GM23338 (cell line): ENCODE results near the gene EIF3A. TPM values are rescaled to one million over a fixed set of nuclear protein-coding genes. Genes with fewer than 3 reads are reported as not detected.

Source experiments
- ATAC-seq: fragments of 200-7000 bp; cut with Tn5 transposase; 3 replicates; pipeline ENCODE4 v1.9.1; 2020
- DNase-seq: peaks from one replicate; pipeline ENCODE4 v3.0.0-alpha.2; 2015; ENCODE audit warnings: low spot score
- H2AFZ ChIP-seq: fragments of 200-600 bp; sonication (generic); 2 replicates; pipeline ENCODE4 v1.8.0; 2016; ENCODE audit warnings: antibody characterized with exemption, mild to moderate bottlenecking, moderate library complexity
- H3F3A ChIP-seq: fragments of 200-600 bp; sonication (generic); replicated peaks from 2 replicates; pipeline ENCODE4 v1.8.0; 2017; ENCODE audit warnings: antibody characterized with exemption, mixed run types, low read depth
- H3K27ac ChIP-seq: fragments of 200-600 bp; sonication (generic); 2 replicates; pipeline ENCODE4 v1.6.1; 2016; ENCODE audit warnings: low read depth
- H3K27me3 ChIP-seq: fragments of 200-600 bp; sonication (generic); 2 replicates; pipeline ENCODE4 v1.8.0; 2016; ENCODE audit warnings: mild to moderate bottlenecking, mixed run types, moderate library complexity; ENCODE audit not compliant: insufficient read depth
- H3K36me3 ChIP-seq: fragments of 200-600 bp; sonication (generic); 2 replicates; pipeline ENCODE4 v1.8.0; 2016; ENCODE audit warnings: mild to moderate bottlenecking; ENCODE audit not compliant: insufficient read depth
- H3K4me1 ChIP-seq: fragments of 200-600 bp; sonication (generic); 2 replicates; pipeline ENCODE4 v1.8.0; 2016; ENCODE audit warnings: mild to moderate bottlenecking, moderate library complexity; ENCODE audit not compliant: insufficient read depth
- H3K4me2 ChIP-seq: fragments of 200-600 bp; sonication (generic); 2 replicates; pipeline ENCODE4 v1.7.1; 2017; ENCODE audit warnings: mixed run types
- H3K4me3 ChIP-seq: fragments of 200-600 bp; sonication (generic); 2 replicates; pipeline ENCODE4 v1.6.1; 2016; ENCODE audit warnings: mixed run types
- H3K79me2 ChIP-seq: fragments of 200-600 bp; sonication (generic); replicated peaks from 2 replicates; pipeline ENCODE4 v1.8.0; 2017; ENCODE audit warnings: mild to moderate bottlenecking; ENCODE audit not compliant: insufficient read depth
- H3K9me2 ChIP-seq: fragments of 200-600 bp; sonication (generic); 2 replicates; pipeline ENCODE4 v1.8.0; 2017; ENCODE audit not compliant: insufficient read depth
- H4K20me1 ChIP-seq: fragments of 200-600 bp; sonication (generic); replicated peaks from 2 replicates; pipeline ENCODE4 v1.8.0; 2017; ENCODE audit warnings: mild to moderate bottlenecking; ENCODE audit not compliant: insufficient read depth
- H3K27ac Mint-ChIP-seq: 2 replicates; pipeline ENCODE4 v1.8.0; 2020; ENCODE audit warnings: inconsistent platforms, mild to moderate bottlenecking, moderate library complexity, mixed read lengths
- H3K27me3 Mint-ChIP-seq: 3 replicates; pipeline ENCODE4 v1.8.0; 2022; ENCODE audit warnings: low read depth, mild to moderate bottlenecking, moderate library complexity, mixed read lengths, inconsistent platforms; ENCODE audit not compliant: insufficient read depth, poor library complexity
- H3K36me3 Mint-ChIP-seq: 3 replicates; pipeline ENCODE4 v1.8.0; 2021; ENCODE audit warnings: low read depth, mild to moderate bottlenecking, inconsistent platforms, moderate library complexity, mixed read lengths
- H3K4me1 Mint-ChIP-seq: 3 replicates; pipeline ENCODE4 v1.8.0; 2020; ENCODE audit warnings: mild to moderate bottlenecking, inconsistent platforms, mixed read lengths
- H3K4me3 Mint-ChIP-seq: 3 replicates; pipeline ENCODE4 v1.8.0; 2021; ENCODE audit warnings: moderate library complexity, mild to moderate bottlenecking, inconsistent platforms, mixed read lengths
- H3K9me3 Mint-ChIP-seq: 3 replicates; pipeline ENCODE4 v1.8.0; 2020; ENCODE audit warnings: moderate library complexity, mild to moderate bottlenecking, inconsistent platforms, mixed read lengths
- EZH2 ChIP-seq: fragments of 200-600 bp; sonication (generic); IDR thresholded peaks from one replicate; pipeline ENCODE4 v1.8.0; 2017; ENCODE audit warnings: antibody characterized with exemption, mild to moderate bottlenecking, low read depth; ENCODE audit not compliant: unreplicated experiment
- EZH2phosphoT487 ChIP-seq: fragments of 200-600 bp; sonication (generic); IDR thresholded peaks from one replicate; pipeline ENCODE4 v1.8.1; 2018; ENCODE audit warnings: antibody characterized with exemption; ENCODE audit not compliant: unreplicated experiment
- JUNB ChIP-seq: IDR thresholded peaks from one replicate; pipeline ENCODE4 v1.6.1; 2016; ENCODE audit warnings: antibody characterized with exemption; ENCODE audit not compliant: unreplicated experiment
- REST ChIP-seq: IDR thresholded peaks from one replicate; pipeline ENCODE4 v1.6.1; 2018; ENCODE audit warnings: antibody characterized with exemption; ENCODE audit not compliant: unreplicated experiment
- STAT1 ChIP-seq: IDR thresholded peaks from one replicate; pipeline ENCODE4 v1.6.1; 2016; ENCODE audit warnings: antibody characterized with exemption; ENCODE audit not compliant: unreplicated experiment
- ZNF114 ChIP-seq: fragments of 250-450 bp; sonication (Bioruptor Pico); IDR thresholded peaks from 2 replicates; pipeline ENCODE4 v1.5.0; 2020; ENCODE audit warnings: mild to moderate bottlenecking, moderate library complexity
- ZNF331 ChIP-seq: fragments of 250-450 bp; sonication (Bioruptor Pico); IDR thresholded peaks from 2 replicates; pipeline ENCODE4 v1.5.0; 2020; ENCODE audit warnings: low read depth, mild to moderate bottlenecking, moderate library complexity
- polyA plus RNA-seq: library from polyadenylated mRNA; unstranded; fragments of >200 nt; fragmentation: Nextera tagmentation; extraction: Ambion mirVana; gene quantifications from 2 replicates; pipeline ENCODE4 v1.2.1, GENCODE V29; 2016
- total RNA-seq: library from RNA; depleted of rRNA; stranded (reverse); fragments of >200 nt; shearing (Covaris generic); gene quantifications from 2 replicates; pipeline ENCODE4 v1.2.3, GENCODE V29; 2014
- TF ChIP-seq, protein P1 (sequence below): IDR thresholded peaks from 2 replicates; pipeline ENCODE4 v1.6.1; 2016; ENCODE audit warnings: antibody characterized with exemption

Gene EIF3A
- total and polyA plus RNA-seq, 2 experiments from 2014 or later: 152 to 170 TPM

DNA sequence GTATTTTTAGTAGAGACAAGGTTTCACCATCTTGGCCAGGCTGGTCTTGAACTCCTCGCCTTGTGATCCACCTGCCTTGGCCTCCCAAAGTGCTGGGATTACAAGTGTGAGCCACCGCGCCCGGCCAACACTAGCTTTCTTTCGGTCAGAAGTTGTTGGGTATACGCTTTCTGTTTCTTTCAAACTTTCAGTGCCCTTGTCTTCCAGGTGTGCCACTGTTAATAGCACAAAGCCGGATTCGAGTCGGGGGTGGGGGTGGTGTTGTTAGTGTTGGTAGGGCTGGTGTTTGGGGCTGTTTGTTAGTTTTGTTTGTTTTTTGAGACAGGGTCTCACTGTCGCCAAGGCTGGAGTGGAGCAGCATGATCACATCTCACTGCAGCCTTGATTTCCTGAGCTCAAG lies 84.9 kb downstream of the EIF3A start:
- H3K36me3 Mint-ChIP-seq: no peaks in the 10 kb centered on the region
- no peaks in the 10 kb centered on the region for H3K27me3 ChIP-seq
- H2AFZ ChIP-seq: no peak overlapping the region
- H3K4me2 ChIP-seq: no peak overlapping the region
- no peaks in the 10 kb centered on the region for H3K79me2 ChIP-seq
- H3K36me3 ChIP-seq: no peaks in the 10 kb centered on the region
- 0 out of 2 replicates have a peak, but pooled peaks cover 4% of the 10 kb centered on the region for H3K9me2 ChIP-seq
- ATAC-seq (no peak), DNase-seq (peak; percentile 28)
- no peak overlapping the region for H3K4me3 ChIP-seq
- peaks cover under 1% of the 10 kb centered on the region; the same call in 1 of the 3 replicates for H3K4me1 Mint-ChIP-seq
- H3K4me3 Mint-ChIP-seq: no peak overlapping the region
- no peaks in the 10 kb centered on the region for H3K4me1 ChIP-seq
- H3K27ac Mint-ChIP-seq: no peak overlapping the region
- no peak overlapping the region for H3K27ac ChIP-seq
- H4K20me1 ChIP-seq: no peaks in the 10 kb centered on the region
- H3K27me3 Mint-ChIP-seq: no peaks in the 10 kb centered on the region
- no peaks in the 10 kb centered on the region for H3K9me3 Mint-ChIP-seq
- no peaks in the 10 kb centered on the region for H3F3A ChIP-seq
- no peak for TF ChIP-seq STAT1
- no peak for TF ChIP-seq EZH2phosphoT487
- no peak for TF ChIP-seq JUNB
- TF ChIP-seq ZNF331: no peak
- TF ChIP-seq ZNF114: no peak
- TF ChIP-seq REST: no peak
- TF ChIP-seq, protein P1, sequence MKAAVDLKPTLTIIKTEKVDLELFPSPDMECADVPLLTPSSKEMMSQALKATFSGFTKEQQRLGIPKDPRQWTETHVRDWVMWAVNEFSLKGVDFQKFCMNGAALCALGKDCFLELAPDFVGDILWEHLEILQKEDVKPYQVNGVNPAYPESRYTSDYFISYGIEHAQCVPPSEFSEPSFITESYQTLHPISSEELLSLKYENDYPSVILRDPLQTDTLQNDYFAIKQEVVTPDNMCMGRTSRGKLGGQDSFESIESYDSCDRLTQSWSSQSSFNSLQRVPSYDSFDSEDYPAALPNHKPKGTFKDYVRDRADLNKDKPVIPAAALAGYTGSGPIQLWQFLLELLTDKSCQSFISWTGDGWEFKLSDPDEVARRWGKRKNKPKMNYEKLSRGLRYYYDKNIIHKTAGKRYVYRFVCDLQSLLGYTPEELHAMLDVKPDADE: no peak

DNA sequence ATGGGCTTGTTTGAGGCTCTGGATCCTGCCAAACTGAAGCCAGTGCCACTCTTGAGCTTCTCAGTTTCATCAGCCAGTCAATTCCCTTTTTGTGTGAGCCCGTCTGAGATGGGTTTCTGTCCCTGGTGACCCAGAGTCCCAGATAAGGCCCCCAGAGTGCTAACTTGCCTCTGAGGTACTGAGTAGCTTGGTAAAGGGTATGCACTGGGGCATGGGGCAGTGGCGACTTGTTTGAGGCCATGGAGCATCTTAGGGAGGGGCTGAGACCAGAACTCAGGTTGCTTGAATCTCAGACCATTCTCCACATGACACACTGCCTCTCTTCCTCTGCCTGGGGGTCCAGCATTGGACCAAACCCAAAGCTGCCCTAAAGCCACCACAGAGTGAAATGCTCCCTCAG lies 86.3 kb downstream of the EIF3A start:
- no peaks in the 10 kb centered on the region for H3K79me2 ChIP-seq
- H4K20me1 ChIP-seq: no peaks in the 10 kb centered on the region
- Mint-ChIP-seq H3K4me3 (no peak overlapping the region), H3K9me3 (no peaks in the 10 kb centered on the region), H3K27me3 (no peaks in the 10 kb centered on the region), H3K27ac (no peak overlapping the region), H3K4me1 (no peaks in the 10 kb centered on the region), H3K36me3 (no peaks in the 10 kb centered on the region)
- no peaks in the 10 kb centered on the region for H3K36me3 ChIP-seq
- DNase-seq (no peak), ATAC-seq (no peak)
- no peak overlapping the region for H3K4me2 ChIP-seq
- no peak overlapping the region for H3K27ac ChIP-seq
- no peak overlapping the region for H2AFZ ChIP-seq
- TF ChIP-seq EZH2: no peak
- TF ChIP-seq EZH2phosphoT487: no peak
- no peaks in the 10 kb centered on the region for H3F3A ChIP-seq
- no peak overlapping the region for H3K4me3 ChIP-seq
- no peaks in the 10 kb centered on the region for H3K27me3 ChIP-seq
- H3K4me1 ChIP-seq: no peaks in the 10 kb centered on the region
- H3K9me2 ChIP-seq: peaks cover 4% of the 10 kb centered on the region; the same call in 1 of the 2 replicates
